Measurements from ENCODE around the gene NFAM1. TPM values are rescaled to one million over a fixed set of nuclear protein-coding genes. Genes with fewer than 3 reads are reported as not detected.

NFAM1 gene
- total RNA-seq, 6 experiments from 2014 or later = not detected

DNA sequence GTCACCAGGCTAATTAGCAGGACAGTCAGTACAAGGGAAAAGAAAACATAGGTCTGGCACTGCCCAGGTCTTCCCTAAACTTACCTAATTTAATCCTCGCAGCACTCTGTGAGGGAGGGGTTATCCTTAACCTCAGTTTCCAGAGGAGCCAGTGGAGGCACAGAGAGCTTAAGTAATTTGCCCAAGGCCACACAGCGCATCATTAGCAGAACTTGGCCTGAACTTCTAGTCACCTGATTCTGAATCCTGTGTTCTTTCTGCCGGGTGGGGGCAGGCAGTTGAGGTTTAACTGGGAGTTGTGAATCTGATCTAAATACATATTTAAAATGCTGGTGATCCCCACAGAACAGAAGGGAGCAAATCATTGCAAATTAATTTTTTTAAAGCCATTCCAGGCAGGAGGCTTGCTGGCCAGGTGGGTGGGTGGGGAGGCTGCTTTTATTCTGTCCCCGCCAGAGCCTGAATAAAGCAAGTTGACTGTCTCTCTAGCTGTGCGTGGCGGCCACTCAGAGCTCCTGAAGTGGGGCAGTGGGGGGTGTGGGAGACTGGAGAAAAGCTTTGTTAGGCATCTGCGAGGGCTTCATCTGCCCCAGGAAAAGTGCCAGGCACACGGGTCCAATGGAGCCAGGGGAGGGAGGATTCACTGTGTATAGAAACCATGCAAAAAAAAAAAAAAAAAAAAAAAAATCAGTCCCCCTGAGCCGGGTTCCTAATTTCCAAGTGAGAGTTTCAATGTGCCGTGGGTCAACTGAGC, 66.1 kb downstream of the NFAM1 start:
- Mint-ChIP-seq H3K27me3 (ENCODE audit: insufficient read depth) (peaks cover 54% of the 10 kb centered on the region), H3K4me1 (ENCODE audit: low read depth) (peaks cover 6% of the 10 kb centered on the region; the same call in 1 of the 2 replicates), H3K9me3 (no peaks in the 10 kb centered on the region), H3K27ac (no peak overlapping the region), H3K4me3 (no peak overlapping the region), H3K36me3 (ENCODE audit: low read depth) (no peaks in the 10 kb centered on the region)
- TF ChIP-seq, protein P1, sequence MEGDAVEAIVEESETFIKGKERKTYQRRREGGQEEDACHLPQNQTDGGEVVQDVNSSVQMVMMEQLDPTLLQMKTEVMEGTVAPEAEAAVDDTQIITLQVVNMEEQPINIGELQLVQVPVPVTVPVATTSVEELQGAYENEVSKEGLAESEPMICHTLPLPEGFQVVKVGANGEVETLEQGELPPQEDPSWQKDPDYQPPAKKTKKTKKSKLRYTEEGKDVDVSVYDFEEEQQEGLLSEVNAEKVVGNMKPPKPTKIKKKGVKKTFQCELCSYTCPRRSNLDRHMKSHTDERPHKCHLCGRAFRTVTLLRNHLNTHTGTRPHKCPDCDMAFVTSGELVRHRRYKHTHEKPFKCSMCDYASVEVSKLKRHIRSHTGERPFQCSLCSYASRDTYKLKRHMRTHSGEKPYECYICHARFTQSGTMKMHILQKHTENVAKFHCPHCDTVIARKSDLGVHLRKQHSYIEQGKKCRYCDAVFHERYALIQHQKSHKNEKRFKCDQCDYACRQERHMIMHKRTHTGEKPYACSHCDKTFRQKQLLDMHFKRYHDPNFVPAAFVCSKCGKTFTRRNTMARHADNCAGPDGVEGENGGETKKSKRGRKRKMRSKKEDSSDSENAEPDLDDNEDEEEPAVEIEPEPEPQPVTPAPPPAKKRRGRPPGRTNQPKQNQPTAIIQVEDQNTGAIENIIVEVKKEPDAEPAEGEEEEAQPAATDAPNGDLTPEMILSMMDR (IDR thresholded peaks at IDR 0.05) = no peak
- DNase-seq = no peak

DNA sequence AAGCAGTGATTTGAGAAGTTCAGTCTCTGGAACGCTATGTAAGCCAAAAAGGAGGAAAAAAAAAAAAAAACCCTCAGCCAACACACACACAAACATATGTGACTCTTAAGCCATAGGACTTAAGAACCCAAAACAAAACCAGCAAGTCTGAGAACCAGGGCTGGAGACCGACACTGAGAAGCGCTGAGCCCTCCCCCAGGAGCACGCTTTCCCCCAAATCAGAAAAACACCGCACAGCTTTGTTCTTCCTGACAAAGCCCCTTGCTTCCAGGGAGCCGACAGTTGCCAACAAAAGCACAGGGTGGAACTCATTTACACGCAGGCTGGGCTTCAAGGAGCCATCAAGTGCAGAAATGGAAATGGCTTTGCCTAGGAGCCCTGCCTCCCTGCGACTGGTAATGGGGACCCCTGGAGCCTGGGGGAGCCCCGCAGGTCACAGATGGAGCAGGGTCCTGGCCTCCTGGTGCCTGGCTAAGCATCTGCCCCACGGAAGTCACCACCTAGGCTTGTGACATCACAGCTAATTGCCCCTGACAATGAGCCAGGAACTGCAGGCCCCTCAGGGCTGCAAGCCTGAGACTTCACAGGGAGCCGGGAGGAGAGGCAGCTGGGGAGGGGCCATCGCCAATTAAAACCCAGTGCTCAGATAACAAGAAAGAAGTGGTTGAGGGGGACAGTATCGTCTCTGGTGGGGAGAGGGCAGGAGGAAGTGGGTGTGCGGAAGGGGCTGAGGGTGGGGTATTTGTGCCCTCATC, 66.9 kb downstream of the NFAM1 start:
- peaks cover 6% of the 10 kb centered on the region; the same call in 1 of the 2 replicates for H3K4me1 Mint-ChIP-seq (ENCODE audit: low read depth)
- no peak overlapping the region for H3K4me3 Mint-ChIP-seq
- no peaks in the 10 kb centered on the region for H3K36me3 Mint-ChIP-seq (ENCODE audit: low read depth)
- DNase-seq = no peak
- H3K27ac Mint-ChIP-seq = no peak overlapping the region
- peaks cover 57% of the 10 kb centered on the region for H3K27me3 Mint-ChIP-seq (ENCODE audit: insufficient read depth)
- H3K9me3 Mint-ChIP-seq = no peaks in the 10 kb centered on the region
- TF ChIP-seq, protein P1 (IDR thresholded peaks at IDR 0.05) = no peak

DNA sequence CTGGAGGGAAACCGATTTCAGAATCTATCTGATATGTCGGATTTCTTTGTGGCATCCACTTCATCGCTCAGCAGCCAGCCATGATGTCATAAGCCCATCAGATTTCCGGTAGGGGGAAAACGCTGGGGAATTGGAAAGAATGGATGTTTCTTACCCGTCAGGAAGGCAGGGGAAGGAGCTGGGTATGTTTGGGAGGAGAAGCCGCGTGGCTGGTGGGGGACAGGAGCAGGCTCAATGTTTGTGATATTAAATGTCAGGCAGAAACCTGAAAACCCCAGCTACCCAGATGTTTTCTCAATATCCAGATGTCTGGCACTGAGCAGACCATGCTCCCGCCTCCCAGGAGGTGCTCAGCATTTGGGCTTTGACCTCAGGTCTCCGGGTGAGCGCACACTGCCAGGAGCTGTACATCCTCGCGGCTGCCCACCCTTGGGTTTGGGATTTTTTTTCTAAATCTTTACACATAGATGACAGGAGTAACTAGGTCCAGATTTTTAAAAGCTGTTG, 67.5 kb downstream of the NFAM1 start:
- Mint-ChIP-seq H3K9me3 (no peaks in the 10 kb centered on the region), H3K4me3 (no peak overlapping the region), H3K4me1 (ENCODE audit: low read depth) (peaks cover 5% of the 10 kb centered on the region; the same call in 1 of the 2 replicates), H3K27ac (no peak overlapping the region), H3K36me3 (ENCODE audit: low read depth) (no peaks in the 10 kb centered on the region), H3K27me3 (ENCODE audit: insufficient read depth) (peaks cover 60% of the 10 kb centered on the region)
- DNase-seq = no peak
- TF ChIP-seq, protein P1 (IDR thresholded peaks at IDR 0.05) = no peak

DNA sequence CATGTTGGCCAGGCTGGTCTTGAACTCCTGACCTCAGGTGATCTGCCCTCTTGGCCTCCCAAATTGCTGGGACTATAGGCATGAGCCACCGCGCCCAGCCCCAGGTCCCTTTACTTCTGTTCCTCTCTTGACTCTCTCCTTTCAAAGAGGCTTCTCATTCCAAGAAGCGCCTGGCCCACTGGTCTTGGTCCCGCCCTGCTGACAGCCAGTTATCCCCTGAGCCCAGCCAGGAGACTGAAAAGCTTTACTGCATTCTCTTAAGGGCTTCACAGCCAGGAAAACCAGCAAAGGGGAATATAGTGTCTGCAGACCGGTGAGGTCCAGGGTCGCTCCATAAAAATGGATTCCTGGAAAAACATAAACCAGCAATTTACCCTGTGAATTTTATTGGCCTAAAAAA, 68.3 kb downstream of the NFAM1 start:
- Mint-ChIP-seq H3K9me3 (no peaks in the 10 kb centered on the region), H3K36me3 (ENCODE audit: low read depth) (no peaks in the 10 kb centered on the region), H3K4me3 (no peak overlapping the region), H3K27me3 (ENCODE audit: insufficient read depth) (peaks cover 67% of the 10 kb centered on the region), H3K27ac (no peak overlapping the region), H3K4me1 (ENCODE audit: low read depth) (no peaks in the 10 kb centered on the region)
- no peak for DNase-seq
- TF ChIP-seq, protein P1 (IDR thresholded peaks at IDR 0.05) = no peak

DNA sequence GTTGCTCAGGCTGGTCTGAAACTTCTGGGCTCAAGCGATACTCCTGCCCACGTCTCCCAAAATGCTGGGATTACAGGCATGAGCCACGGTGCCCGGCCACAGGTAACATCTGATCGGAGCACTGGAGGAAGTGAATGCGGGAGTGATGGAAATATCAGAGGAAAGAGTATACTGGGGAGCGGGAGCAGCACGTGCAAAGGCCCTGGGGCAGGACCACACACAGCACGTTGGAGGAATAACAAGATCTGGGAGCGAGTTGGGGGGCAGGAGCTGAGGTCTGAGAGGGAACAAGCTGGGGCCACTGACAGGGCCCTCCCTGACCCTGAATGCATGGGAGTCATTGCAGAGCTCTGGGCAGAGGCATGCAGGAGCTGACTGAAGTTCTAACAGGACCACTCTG, 70.7 kb downstream of the NFAM1 start:
- Mint-ChIP-seq H3K27ac (no peak overlapping the region), H3K4me1 (ENCODE audit: low read depth) (no peaks in the 10 kb centered on the region), H3K9me3 (no peaks in the 10 kb centered on the region), H3K36me3 (ENCODE audit: low read depth) (no peaks in the 10 kb centered on the region), H3K27me3 (ENCODE audit: insufficient read depth) (peaks cover 63% of the 10 kb centered on the region), H3K4me3 (no peak overlapping the region)
- no peak for DNase-seq
- TF ChIP-seq, protein P1 (IDR thresholded peaks at IDR 0.05) = no peak
